GM12878 (cell line): ENCODE measurements around the gene RPS16. TPM values are rescaled to one million over a fixed set of nuclear protein-coding genes. Genes with fewer than 3 reads are reported as not detected.

Experiments used
- ASH2L ChIP-seq: fragments of 300-600, 200-600 bp; sonication (generic); IDR thresholded peaks from 2 replicates; pipeline ENCODE4 v1.6.1; 2017; ENCODE audit warnings: low read depth, mild to moderate bottlenecking, borderline replicate concordance
- BCL11A ChIP-seq: IDR thresholded peaks from 2 replicates; pipeline ENCODE4 v1.6.1; 2011; ENCODE audit warnings: low read depth, low read length
- CEBPB ChIP-seq, 2 experiments: fragments of 150-350 bp in 1 of 2; IDR thresholded peaks; 2 replicates each; pipeline ENCODE4 v1.6.1; 2012 to 2014; ENCODE audit warnings: low read depth in 2 of 2, low read length in 2 of 2, borderline replicate concordance in 1 of 2, inconsistent platforms in 1 of 2
- CHD4 ChIP-seq: fragments of 200-600 bp; sonication (generic); IDR thresholded peaks from 2 replicates; pipeline ENCODE4 v1.6.1; 2016; ENCODE audit warnings: mild to moderate bottlenecking
- DPF2 ChIP-seq: fragments of 450-650 bp; IDR thresholded peaks from 2 replicates; pipeline ENCODE4 v1.6.1; 2017; ENCODE audit warnings: mild to moderate bottlenecking
- EP300 ChIP-seq, 2 experiments: fragments of 150-350 bp in 1 of 2; IDR thresholded peaks; 2 replicates each; pipeline ENCODE4 v1.6.1; 2011 to 2012; ENCODE audit warnings: low read depth in 2 of 2, low read length in 2 of 2, borderline replicate concordance in 1 of 2, improper control_type of control experiment in 1 of 2, inconsistent platforms in 1 of 2; ENCODE audit not compliant: control insufficient read depth in 1 of 2
- ESRRA ChIP-seq: IDR thresholded peaks from 2 replicates; pipeline ENCODE4 v1.6.1; 2012; ENCODE audit warnings: mild to moderate bottlenecking, low read length, improper control_type of control experiment
- FOXM1 ChIP-seq: IDR thresholded peaks from 2 replicates; pipeline ENCODE4 v1.6.1; 2012; ENCODE audit warnings: low read depth, mild to moderate bottlenecking, inconsistent platforms, low read length, moderate library complexity
- IRF5 ChIP-seq: fragments of 450-650 bp; IDR thresholded peaks from 2 replicates; pipeline ENCODE4 v1.6.1; 2017; ENCODE audit warnings: borderline replicate concordance
- JUND ChIP-seq: IDR thresholded peaks from 2 replicates; pipeline ENCODE4 v1.6.1; 2012; ENCODE audit warnings: low read depth, mild to moderate bottlenecking, low read length, improper control_type of control experiment, moderate library complexity
- MLLT1 ChIP-seq: fragments of 450-650 bp; IDR thresholded peaks from 2 replicates; pipeline ENCODE4 v1.6.1; 2016; ENCODE audit warnings: mild to moderate bottlenecking
- MTA3 ChIP-seq: IDR thresholded peaks from 2 replicates; pipeline ENCODE4 v1.6.1; 2012; ENCODE audit warnings: low read length, inconsistent platforms, borderline replicate concordance
- NFYA ChIP-seq: IDR thresholded peaks from 2 replicates; pipeline ENCODE4 v1.6.1; 2011; ENCODE audit warnings: low read depth, mild to moderate bottlenecking, low read length, improper control_type of control experiment, borderline replicate concordance
- PAX5 ChIP-seq: IDR thresholded peaks from 2 replicates; pipeline ENCODE4 v1.6.1; 2011; ENCODE audit warnings: low read depth, low read length, borderline replicate concordance
- PAX8 ChIP-seq: fragments of 450-650 bp; IDR thresholded peaks from 2 replicates; pipeline ENCODE4 v1.6.1; 2017; ENCODE audit warnings: mild to moderate bottlenecking, moderate library complexity
- RAD51 ChIP-seq: fragments of 450-650 bp; IDR thresholded peaks from 2 replicates; pipeline ENCODE4 v1.6.1; 2016; ENCODE audit warnings: moderate library complexity, mild to moderate bottlenecking, inconsistent platforms
- RB1 ChIP-seq: fragments of 450-650 bp; formaldehyde crosslinking; IDR thresholded peaks from 2 replicates; pipeline ENCODE4 v1.6.1; 2017; ENCODE audit warnings: mild to moderate bottlenecking, borderline replicate concordance
- SKIL ChIP-seq: fragments of 450-650 bp; IDR thresholded peaks from 2 replicates; pipeline ENCODE4 v1.6.1; 2017; ENCODE audit warnings: mild to moderate bottlenecking, low read depth, inconsistent platforms; ENCODE audit not compliant: poor library complexity, severe bottlenecking
- STAT1 ChIP-seq: fragments of 450-650 bp; conservative IDR thresholded peaks from 2 replicates; pipeline ENCODE4 v1.6.1; 2014; ENCODE audit warnings: antibody characterized with exemption, mild to moderate bottlenecking
- ZBED1 ChIP-seq: IDR thresholded peaks from 2 replicates; pipeline ENCODE4 v1.6.1; 2016; ENCODE audit warnings: borderline replicate concordance
- ZNF622 ChIP-seq: fragments of 450-650 bp; IDR thresholded peaks from 2 replicates; pipeline ENCODE4 v1.6.1; 2017; ENCODE audit warnings: mild to moderate bottlenecking, inconsistent platforms
- polyA plus RNA-seq, 11 experiments: library from polyadenylated mRNA; depleted of rRNA in 4 of 11; unstranded in 6 of 11; stranded (reverse) in 5 of 11; fragments of >200 nt; fragmentation: Nextera tagmentation in 4 of 11; fragmentation: Illumina TruSeq in 1 of 11; extraction: Ambion mirVana in 4 of 11; extraction: Trizol in 1 of 11; gene quantifications; 1 replicate in 1 of 11; 2 replicates in 10 of 11; pipeline versions ENCODE4 v1.2.1 to v1.2.3, GENCODE V29; 2011 to 2016; ENCODE audit warnings: inconsistent platforms in 2 of 11, missing spikeins in 2 of 11, low read depth in 1 of 11
- total RNA-seq, 4 experiments: library from RNA; depleted of rRNA in 3 of 4; stranded (reverse); fragments of >200 nt in 3 of 4; fragmentation: Illumina TruSeq in 1 of 4; extraction: Trizol in 1 of 4; gene quantifications; 2 replicates each; pipeline versions ENCODE4 v1.2.1 to v1.2.3, GENCODE V29; 2013 to 2021
- TF ChIP-seq, protein P1 (sequence below): IDR thresholded peaks from 2 replicates; pipeline ENCODE4 v1.6.1; 2011; ENCODE audit warnings: low read depth, low read length, improper control_type of control experiment, borderline replicate concordance
- TF ChIP-seq, protein P2 (sequence below): IDR thresholded peaks from 2 replicates; pipeline ENCODE4 v1.6.1; 2011; ENCODE audit warnings: low read depth, mild to moderate bottlenecking, low read length, moderate library complexity, borderline replicate concordance; ENCODE audit errors: extremely low read depth

The RPS16 gene
- total and polyA plus RNA-seq, 10 of the 15 experiments (the other 5 are each of a cell fraction or from before 2014, with no cell fraction given): 148 to 4,810 (median 2,343) TPM

DNA sequence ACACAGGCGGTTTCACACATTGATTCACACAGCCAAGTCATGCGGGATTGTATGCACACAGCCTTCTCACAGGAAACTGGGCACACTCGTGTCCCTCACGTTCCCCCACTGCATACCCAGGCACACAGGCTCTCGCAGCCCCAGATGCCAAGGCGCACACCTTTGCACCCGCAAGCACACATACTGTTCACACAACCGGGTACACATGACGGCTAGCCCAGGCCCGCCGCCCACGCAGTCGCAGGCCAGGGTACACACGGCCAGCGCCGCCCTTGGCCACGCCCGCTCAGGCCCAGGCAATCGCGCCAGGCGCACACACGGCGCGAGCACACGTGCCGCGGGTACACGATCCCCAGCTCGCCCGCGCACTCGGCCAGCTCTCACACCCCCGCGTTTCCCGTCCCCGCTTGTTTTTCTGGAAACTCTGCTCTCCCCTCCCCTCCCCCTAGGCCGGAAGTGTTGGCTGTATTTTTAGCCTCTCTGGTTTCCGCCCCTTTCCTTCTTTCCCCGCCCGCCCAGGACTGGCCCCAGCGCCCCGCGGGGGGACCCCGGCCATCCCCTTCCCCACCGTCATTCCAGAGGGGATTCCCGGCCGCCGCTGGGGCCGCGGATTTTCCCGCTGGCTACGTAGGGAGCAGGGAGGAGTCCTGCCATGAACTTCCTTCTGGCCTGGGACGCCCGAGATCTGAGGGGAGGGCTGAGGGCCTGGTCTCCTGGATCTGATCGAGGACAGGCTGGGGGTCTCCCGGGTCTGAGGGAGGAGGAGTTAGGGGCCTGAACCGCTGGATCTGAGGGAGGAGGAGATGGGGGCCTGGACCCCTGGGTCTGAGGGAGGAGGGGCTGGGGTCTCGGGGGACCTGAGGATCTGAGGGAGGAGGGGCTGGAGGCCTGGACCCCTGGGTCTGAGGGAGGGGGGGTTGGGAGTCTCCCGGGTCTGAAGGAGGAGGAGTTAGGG, 33.1 kb downstream of the RPS16 start (continued):
- peak; percentile 93 for TF ChIP-seq DPF2
- no peak for TF ChIP-seq IRF5
- TF ChIP-seq FOXM1: no peak
- TF ChIP-seq MLLT1: peak; percentile 21; the same call in 1 of the 2 replicates
- TF ChIP-seq JUND: no peak
- TF ChIP-seq ESRRA: no peak
- TF ChIP-seq PAX5: peak; percentile 62; the same call in 1 of the 2 replicates
- TF ChIP-seq ZNF622: no peak
- TF ChIP-seq, protein P1, sequence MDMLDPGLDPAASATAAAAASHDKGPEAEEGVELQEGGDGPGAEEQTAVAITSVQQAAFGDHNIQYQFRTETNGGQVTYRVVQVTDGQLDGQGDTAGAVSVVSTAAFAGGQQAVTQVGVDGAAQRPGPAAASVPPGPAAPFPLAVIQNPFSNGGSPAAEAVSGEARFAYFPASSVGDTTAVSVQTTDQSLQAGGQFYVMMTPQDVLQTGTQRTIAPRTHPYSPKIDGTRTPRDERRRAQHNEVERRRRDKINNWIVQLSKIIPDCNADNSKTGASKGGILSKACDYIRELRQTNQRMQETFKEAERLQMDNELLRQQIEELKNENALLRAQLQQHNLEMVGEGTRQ: peak; percentile 23
- TF ChIP-seq STAT1: no peak; the same call in 1 of the 2 replicates
- TF ChIP-seq RAD51: no peak
- no peak for TF ChIP-seq CEBPB (IDR thresholded peaks at IDR 0.05; ENCODE audit: borderline replicate concordance in 1 of 2, low read depth in 2 of 2, low read length in 2 of 2)
- TF ChIP-seq ASH2L: no peak
- TF ChIP-seq CHD4: no peak
- no peak for TF ChIP-seq MTA3
- no peak for TF ChIP-seq NFYA
- TF ChIP-seq SKIL: no peak
- TF ChIP-seq, protein P2, sequence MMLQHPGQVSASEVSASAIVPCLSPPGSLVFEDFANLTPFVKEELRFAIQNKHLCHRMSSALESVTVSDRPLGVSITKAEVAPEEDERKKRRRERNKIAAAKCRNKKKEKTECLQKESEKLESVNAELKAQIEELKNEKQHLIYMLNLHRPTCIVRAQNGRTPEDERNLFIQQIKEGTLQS: no peak
- peak; percentile 55 to 79; a peak in 3 of 4 replicates for TF ChIP-seq EP300 (IDR thresholded peaks at IDR 0.05; ENCODE audit: borderline replicate concordance in 1 of 2, control insufficient read depth in 1 of 2, low read depth in 2 of 2, low read length in 2 of 2)
- no peak for TF ChIP-seq ZBED1
- TF ChIP-seq RB1: no peak
- no peak for TF ChIP-seq BCL11A
- TF ChIP-seq PAX8: peak; percentile 100
